HG02884 (cell line): ENCODE data around the gene PARN.
"Not testable (repeated sequence)": the region's sequence is repeated elsewhere in the genome, so short reads cannot be mapped to it uniquely, and the experiment has no call there.

ENCODE experiments used
- ATAC-seq: cut with Tn5 transposase; IDR thresholded peaks from one replicate; pipeline ENCODE4 v1.9.1; 2021; ENCODE audit warnings: mild to moderate bottlenecking, moderate library complexity; ENCODE audit not compliant: unreplicated experiment

PARN gene

DNA sequence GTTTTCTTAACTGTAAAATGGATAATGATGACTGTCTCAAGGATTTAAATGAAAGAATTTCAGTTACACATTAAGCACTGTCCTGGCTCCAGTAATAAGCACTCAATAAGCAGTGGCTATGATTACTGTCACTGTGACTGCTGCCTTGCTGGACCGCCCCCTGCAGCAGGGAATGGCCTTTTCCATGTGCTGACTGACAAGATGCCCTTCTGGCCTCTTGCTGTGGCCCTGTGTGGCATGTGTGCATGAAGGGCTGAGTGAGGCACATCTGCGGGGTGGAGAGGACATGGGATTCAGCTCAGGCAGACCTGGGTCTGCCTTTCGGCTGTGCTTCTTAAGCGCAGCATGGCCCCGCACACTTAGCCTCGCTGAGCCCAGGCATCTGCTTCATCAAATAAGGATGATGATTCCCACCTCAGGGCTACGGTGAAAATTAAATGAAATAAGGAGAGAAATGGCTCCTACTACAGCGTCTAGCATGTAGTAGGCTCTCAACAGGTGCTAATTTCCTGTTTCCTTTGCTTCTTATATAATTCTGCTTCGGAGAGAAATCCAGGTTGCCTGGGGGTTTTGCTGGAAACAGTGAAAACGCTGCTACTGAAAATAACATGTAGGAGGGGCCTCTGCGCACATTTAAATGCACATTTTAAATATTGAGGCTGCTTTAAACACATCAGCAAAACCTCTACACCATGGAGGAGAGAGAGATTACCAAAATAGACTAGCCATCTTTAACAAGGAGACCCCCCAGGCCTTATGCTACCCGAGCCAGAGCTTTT, 183.9 kb downstream of the PARN start:
- ATAC-seq = no peak

DNA sequence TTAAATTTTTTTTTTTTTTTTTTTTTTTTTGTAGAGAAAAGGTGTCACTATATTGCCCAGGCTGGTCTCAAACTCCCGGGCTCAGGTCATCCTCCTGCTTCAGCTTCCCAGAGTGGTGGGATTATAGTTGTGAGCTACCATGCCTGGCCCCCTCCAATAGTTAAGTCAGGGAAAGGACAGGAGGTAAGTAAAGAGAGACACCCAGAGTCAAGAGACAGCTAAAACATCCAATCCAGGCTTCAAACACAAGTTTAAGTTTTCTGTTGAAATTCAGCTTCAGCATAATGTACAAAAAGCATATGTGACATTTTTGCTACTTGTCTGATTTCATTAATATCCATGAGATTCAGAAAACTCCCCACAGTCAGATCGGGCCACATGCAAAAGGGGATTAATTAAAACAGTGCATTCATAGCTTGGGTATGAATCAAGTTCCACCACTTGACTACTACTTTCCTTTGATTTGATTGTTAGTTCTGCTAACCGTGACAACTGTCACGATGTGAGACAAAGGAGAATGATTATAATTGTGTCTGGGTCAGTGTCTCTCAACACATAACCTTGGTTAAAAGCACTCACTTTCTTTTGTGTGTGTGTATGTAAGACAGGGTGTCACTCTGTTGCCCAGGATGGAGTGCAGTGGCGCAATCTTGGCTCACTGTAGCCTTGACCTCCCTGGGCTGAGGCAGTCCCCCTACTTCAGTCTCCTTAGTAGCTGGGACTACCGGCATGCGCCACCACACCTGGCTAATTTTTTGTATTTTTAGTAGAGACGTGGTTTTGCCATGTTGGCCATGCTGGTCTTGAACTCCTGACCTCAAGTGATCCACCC, 184.9 kb downstream of the PARN start:
- ATAC-seq = no peak

DNA sequence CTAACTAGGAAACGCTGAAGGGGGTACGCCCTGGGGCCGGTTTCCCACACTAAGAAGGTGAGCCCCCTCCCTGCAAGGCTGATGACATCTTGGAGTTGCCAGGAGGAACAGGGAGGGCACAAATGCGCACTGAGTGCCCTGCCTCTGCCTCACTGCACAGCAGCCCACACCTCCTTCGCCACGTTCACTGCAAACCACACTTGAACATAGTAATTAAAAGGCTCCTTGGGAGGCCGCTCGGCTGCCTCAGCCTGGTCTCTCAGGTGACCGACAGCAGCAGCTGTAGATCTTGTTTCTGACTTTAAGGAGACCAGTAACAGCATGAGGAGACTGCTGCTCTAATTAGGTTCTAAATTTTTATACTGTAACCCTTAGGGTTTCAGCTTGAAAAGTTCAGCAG, 188.5 kb downstream of the PARN start:
- ATAC-seq = not testable (repeated sequence)

DNA sequence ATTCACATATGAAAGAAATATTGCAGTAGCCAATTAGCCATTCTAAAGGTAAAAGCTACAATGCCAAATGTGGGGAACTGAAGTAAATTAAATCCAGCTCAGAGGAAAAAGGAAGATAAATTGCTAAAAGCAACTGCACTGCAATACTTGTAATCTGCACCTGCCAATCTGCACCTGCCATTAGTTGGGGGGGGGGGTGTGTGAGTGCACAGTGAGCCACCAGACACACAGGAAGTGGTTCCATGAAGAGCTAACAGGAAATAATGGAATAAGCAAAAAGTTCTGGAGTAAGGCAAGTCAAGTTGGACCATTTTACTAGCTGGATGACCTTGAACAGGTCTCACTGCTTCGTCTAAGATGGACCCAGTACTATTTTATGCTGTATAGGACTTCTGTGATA, 191.8 kb downstream of the PARN start:
- ATAC-seq = no peak

DNA sequence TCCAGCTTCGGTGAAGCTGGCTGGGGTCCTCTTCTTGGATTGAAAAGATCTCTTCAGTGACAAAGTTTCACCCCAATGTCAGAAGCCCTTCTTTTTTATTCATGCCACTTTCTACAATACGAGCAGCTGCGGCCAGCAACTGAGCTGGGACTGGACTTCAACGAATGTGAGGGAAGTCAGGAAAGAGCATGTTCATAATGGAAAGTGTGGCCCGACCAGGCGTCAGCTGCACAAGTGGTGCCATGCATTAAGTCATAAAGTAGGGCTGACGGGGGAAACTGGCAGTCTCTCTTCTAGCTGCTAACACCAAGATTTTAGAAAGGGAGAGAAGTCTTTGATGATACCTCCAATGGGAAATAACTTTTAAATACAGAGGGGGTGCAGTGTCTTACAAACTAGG, 192.6 kb downstream of the PARN start:
- no peak for ATAC-seq

DNA sequence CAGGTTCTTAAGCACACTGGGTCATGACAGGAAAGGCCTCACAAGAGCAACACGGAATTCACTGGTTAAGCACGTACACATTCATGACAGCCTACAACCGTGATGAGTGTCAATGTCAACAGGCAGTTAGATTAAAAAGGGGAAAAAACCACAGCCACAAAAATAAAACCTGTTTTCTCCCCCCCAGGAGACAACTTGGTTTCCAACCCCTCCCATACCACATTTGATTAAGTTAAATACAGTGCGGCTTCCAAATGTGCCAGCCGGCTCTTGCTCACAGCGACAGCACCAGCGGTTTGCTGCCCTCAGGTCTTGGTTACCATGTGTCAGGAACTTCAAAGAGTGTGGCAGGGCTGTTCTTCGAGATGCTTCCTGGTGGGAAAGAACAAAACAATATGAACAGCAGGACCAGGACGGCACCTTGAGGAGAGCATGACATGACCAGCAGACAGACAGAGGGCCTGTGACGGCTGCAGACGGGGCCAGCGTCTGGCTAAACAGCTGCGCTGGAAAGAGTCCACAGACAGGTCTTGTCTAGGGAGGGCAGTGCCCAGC, 193.6 kb downstream of the PARN start:
- no peak for ATAC-seq

DNA sequence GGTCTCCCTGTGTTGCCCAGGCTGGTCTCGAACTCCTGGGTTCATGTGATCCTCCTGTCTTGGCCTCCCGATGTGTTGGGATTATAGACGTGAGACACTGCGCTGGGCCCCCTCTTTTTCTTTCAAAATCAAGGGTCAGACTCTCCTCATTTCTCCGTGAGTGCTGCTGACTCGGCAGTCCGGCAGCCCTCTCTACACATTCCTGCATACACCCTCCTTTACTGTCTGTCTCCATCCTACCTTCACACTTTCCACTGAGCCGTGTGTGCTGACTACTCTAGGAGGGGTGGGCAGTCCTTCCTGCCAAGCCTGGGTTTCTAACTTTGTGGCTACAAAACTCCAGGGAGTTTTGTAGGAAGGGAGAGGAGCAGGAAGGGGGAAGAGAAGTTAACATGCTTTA, 195.2 kb downstream of the PARN start:
- ATAC-seq = no peak

DNA sequence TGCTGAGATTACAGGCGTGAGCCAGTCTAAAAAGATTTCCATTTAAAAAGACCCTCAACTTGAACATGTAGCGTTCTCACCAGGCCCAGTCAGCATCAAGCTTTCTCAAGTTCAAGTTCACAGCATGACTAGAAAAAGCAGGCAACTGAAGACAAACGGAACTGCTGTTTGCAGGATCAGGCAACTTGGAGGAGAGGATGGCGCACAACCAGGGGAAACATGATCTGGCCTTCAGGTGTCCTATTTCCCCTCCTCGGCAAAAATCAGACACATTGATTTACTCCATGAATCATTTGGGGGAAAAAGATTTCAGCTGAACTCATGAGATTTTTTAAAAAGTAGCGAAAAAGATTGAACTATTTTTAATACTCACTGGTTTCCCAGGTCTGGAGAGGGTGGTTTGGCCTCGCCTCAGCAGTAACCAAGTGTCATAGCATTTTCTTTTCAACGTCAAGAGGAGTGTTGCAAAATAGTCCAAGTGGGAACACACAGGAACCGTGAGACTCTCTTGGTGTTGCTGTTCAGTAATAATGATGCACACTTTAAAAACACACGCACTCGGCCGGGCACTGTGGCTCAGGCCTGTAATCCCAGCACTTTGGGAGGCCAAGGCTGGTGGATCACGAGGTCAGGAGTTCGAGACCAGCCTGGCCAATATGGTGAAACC, 201.0 kb downstream of the PARN start:
- ATAC-seq = not testable (repeated sequence)

DNA sequence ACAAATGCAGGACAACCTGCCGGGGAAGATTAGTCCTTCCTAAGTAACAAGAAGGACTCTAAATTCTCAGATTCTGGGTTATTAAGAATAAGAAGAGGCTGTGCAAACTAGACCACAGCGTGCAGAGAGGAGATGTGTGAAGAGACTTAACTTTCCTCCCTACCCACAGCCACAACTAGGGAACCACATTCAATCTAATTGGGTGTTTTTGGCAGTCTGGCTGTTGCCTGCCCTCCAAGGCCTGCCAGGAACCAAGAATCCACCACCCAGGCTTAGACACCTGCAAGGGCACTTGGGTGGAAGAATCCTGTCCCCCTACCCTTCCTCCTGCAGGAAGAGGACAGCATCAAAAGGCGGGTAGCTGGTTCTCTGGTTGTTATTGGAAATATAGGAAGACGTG, 202.0 kb downstream of the PARN start:
- ATAC-seq = no peak

DNA sequence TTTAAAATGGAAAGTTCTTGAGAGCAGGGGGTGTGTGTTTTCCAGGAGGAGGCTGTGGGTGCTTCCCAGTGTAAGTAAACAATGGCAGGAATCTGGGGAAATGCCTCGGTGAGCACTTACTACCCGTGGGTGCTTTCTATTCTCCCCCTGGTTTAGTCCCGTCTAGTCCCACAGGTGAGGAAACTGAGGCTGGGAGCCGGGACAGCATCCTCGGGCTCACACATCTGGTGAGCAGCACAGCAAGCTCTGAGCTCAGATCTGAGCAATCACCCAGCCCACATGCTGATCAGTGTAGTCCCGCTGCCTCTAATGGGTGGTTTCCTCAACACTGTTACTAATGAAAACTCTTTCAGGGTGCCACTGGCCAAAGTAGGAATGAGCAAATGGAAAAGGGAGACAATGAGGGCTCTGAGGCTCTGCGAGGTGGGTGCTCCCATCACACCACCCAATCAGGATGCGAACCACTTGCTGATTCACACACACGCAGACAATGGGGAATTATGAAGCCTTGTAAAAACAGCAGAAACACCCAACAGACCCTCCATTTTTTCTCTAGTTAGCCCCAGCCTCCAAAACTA, 202.6 kb downstream of the PARN start:
- no peak for ATAC-seq

DNA sequence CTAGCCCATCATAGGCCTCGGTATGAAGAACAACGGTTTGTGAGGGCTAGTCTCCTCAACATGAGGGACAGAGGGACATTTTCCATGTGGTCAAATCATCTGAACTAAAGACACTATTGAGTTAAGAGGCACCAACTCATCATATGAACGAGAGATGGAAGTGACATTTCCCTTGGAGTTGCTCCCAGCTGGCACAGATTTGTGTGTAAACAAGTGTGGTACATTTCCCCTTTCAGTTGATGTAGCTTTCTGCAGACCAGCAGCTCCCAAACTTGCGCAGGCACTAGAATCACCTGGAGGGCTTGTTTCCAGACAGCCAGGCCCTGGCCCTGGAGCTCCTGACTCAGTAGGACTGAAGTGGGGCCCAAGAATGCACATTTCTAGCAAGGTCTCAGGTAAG, 205.5 kb downstream of the PARN start:
- ATAC-seq = no peak

DNA sequence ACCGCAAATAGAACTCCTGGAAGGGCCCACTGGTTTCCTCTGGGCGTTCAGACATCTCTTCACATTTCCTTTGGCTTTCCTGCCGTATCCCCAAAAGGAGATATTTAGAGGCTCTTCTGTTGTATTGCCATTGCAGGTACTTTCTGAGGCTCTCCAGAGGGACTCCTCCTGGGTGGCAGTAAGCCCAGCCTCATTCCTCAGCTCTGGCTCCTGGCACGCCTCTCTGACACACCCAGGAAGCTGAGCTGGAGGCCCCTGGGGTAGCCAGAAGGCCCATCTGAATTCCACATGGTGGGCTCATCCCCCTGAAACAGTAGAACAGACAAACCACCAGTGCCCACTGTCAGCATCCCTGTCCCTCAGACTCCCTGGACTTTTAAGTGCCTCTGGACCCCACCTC, 206.7 kb downstream of the PARN start:
- no peak for ATAC-seq

DNA sequence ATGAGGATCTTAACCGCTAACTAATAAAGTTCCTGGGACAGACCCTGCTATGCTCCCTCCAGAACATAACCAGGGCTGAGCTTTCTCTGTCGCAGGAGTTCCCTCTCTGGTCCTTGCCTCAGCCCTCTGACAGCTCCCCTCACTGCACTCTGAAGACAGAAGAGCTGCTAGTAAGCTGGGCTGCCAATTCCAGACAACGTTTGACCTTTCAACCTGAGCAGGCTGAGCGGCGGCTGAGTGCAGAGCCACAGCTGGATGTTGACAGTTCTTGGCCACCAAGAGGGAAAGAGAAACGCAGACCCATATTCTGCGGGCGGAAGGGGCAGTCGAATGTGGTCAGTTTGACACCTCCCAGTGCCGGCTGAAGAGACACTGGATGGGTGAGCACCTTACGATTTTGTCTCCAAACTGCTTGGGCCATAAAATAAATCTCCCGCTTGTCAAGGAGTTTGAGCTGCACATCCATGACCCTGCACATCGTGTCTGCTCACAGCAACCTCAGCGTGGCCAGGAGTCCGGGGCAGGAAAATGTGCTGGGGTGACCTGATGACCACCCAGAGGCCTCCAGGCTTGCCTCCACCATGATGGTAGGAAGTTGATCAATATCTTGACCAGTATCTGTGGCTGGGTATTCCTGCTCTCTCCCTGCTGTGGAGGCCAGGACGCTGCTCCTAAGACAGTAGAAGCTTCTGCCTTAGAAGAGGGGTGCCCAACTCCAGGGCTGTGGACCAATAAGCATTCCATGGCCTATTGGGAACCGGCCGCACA, 209.2 kb downstream of the PARN start:
- ATAC-seq = no peak

DNA sequence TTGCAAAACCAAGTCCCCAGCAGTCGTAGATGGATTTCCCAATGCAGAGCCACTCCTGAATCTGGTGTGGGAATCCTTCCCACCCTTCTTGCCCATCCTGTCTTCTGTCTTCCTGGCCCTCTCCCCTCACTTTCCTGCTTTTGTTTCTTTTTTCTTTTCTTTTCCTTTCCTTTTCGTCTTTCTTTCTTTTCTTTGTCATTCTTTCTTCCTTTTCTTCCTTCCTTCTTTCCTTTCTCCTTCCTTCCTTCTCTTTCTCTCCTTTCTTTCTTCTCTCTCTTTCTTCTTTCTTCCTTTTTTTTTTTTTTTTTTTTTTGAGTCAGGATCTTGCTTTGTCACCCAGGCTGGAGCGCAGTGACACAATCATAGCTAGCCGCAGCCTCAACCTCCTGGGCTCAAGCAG, 209.8 kb downstream of the PARN start:
- not testable (repeated sequence) for ATAC-seq

DNA sequence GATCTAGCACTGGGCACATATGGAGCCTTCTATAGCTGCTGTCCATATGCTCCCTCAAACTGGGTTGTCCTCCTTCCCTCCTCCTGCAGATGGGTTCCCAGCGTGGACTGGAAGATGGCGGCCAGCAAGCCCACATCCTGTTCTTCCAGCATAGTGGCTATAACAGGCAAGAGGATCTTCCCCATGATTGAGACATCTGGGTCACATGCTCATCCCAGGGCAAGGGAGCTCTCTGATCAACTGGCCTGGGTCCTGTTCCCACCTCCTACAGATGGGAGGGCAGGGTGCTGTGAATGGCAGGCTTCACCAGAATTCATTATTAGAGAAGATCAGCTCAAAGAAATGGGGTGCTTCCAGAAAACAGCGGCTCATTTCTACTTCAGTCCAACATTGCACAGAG, 210.2 kb downstream of the PARN start:
- ATAC-seq = no peak

DNA sequence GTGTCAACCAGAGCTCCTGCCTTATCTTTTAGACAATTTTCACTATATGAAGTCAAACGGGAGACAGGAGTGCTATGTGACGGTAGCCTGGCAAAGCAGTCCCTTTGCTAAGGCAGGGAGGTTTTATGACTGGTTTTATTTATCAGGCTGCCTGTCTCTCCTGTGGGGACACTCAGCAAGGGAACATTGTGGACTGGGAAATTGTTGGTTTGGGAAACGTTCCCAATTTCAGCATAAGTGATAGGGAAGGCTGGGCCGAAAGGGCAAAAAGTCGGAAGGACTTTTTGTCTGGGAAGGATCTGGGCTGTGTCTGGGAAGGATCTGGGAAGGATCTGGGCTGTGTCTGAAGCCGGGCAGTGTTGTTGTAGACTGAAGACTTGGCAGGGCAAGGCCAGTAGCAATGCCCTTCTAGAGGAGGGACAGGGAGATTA, 211.2 kb downstream of the PARN start:
- ATAC-seq = no peak

DNA sequence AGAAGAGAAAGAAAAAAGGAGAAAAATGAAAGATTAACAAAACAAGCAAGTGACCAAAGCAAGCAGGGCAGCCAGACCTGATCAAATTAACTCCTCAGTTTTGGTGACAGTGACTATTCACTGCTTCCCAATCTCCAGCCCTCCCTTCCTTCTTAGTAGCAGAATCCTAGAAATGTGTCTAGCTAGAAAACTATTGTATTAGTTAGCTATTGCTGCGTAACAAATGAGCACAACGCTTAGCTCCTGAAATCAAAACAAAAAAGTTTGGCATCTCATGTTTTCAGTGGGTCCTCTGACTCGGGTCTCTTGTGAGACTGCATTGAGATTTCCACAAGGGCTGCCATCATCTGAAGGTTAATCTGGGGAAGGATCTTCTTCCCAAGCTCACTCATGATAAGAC, 213.9 kb downstream of the PARN start:
- ATAC-seq = no peak

DNA sequence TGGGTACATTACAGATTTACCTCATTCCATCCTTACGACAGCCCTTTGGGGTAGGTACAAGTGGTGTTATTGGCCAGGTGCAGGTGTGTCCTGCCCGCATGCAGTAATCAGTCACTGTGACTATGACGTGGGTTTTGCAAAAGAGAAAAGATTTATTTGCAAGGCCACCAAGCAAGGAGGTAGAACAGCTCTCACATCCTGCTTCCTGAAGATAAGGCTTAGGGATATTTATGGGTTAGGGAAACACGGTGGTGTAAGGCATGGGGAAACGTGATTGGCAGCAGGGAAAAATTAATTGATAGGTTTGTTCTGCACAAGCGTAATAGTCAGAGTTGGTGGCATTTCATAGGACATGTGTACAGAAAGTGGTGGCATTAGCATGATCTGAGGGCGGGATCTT, 214.8 kb downstream of the PARN start:
- ATAC-seq = no peak

DNA sequence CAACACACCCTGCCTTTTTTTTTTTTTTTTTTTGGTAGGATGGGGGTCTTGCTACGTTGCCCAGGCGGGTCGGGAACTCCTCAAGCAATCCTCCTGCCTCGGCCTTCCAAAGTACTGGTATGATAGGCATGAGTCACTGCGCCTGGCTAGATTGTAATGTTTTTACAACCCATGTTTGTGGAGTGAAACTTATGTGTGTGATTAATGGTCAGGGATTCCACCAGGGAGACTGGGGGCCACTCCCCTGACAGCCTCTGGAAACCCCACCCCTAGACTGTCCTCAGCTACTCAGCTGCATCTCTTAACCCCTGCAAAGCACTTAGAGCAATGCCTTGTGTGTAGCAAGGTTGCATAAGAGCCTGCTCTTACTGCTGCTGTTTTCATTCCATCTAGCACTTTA, 220.5 kb downstream of the PARN start:
- ATAC-seq = no peak

DNA sequence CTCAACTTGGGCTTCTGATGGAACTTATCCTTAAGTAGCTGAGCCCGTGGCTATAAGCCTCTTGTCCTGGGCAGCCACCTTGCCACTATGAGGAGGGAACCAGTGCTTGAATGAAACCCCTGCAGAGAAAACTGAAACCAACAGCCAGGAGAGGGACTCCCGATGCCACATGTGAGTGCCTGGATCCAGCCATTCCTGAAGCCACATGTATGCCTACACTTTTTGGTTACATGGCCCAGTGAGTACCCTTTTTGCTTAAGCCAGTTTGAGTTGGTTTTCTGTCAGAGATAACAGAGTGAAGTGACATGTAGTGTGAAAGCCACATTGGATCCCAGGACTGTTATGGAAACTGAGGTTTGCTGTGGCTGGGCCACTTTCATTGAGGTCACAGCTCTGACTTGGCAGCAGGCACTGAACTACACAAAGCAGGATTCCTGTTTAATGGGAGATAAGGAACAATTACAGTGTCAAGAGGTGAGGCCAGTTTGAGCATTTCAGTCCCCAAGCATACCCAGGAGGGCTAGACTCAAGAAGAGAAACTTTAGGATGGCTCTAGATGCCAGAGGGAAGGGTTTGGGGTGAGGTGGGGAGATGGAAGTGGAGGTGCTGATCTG, 222.2 kb downstream of the PARN start:
- no peak for ATAC-seq
